ENCODE data around the gene COL20A1. TPM values are rescaled to one million over a fixed set of nuclear protein-coding genes. Genes with fewer than 3 reads are reported as not detected.

COL20A1 gene
- total and polyA plus RNA-seq, 8 donors: 0.53 to 2.4 TPM; not detected in 6

DNA sequence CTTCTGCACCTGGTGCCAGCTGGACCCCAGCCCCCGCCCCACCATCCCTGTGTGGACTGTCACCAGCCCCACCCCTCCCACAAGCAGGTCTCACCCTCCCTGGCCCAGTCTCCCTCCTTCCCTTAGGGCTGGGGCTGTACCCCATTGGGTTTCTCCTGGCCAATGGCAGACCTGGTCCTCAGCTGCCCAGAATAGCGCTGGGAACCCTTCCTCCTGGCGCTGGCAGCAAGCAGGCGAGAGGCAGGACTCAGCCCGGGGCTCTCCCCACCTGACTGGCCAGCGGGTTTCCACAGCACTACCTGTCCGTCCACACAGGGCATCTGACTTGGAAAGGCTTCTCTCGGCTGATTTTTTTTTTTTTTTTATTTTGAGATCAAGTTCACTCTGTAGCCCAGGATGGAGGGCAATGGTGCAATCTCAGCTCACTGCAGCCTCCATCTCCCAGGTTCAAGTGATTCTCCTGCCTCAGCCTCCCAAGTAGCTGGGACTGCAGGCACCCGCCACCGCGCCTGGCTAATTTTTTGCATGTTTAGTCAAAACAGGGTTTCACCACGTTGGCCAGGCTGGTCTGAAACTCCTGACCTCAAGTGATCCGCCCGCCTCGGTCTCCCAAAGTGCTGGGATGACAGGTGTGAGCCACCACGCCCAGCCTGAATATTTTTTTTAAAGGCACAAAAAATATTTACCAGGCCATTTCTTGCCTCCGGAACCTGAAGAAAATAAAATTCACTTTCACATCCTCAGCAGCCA is 89.7 kb downstream of the COL20A1 start:
- Histone ChIP-seq H3K36me3 (no peaks in the 10 kb centered on the region), H3K27ac (no peak overlapping the region), H3K4me1 (peaks cover 0 to 5% (median 0%) of the 10 kb centered on the region in 4 donors), H3K9me3 (peaks cover 6 to 20% (median 17%) of the 10 kb centered on the region in 4 donors), H3K27me3 (peaks cover 7 to 71% (median 50%) of the 10 kb centered on the region in 3 donors), H3K4me3 (no peak overlapping the region)
- DNase-seq: no peak
- TF ChIP-seq, protein P1, sequence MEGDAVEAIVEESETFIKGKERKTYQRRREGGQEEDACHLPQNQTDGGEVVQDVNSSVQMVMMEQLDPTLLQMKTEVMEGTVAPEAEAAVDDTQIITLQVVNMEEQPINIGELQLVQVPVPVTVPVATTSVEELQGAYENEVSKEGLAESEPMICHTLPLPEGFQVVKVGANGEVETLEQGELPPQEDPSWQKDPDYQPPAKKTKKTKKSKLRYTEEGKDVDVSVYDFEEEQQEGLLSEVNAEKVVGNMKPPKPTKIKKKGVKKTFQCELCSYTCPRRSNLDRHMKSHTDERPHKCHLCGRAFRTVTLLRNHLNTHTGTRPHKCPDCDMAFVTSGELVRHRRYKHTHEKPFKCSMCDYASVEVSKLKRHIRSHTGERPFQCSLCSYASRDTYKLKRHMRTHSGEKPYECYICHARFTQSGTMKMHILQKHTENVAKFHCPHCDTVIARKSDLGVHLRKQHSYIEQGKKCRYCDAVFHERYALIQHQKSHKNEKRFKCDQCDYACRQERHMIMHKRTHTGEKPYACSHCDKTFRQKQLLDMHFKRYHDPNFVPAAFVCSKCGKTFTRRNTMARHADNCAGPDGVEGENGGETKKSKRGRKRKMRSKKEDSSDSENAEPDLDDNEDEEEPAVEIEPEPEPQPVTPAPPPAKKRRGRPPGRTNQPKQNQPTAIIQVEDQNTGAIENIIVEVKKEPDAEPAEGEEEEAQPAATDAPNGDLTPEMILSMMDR (IDR thresholded peaks at IDR 0.05): no peak
- intact Hi-C loops (cut with DNase I; ENCODE audit: low total_unique reads): loop anchor here (5.0 kb wide), 1 partner anchor 75 kb away; no protein-coding TSS in a partner anchor
- 53 to 65% (median 64%) methylated on average over 17 of the region's 17 CpGs for WGBS, 5 donors

DNA sequence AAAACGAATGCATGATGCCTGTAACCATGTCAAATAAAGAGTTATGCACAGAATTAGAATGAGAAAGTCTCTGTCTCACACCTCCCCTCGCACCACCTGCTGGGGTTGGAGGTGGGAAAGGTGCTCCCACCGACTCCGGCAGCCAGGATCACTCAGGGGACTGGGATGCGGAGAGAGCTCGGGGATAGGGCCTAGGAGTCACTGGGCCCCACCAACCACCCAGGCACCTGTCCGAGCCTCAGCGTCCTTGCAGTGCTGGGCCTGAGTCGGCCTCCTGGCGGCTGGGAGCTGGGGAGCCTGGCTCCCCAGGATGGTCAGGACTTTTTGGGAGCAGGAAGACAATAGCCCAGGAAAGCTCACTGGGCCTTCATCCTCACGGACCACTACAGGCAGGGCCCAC is 90.6 kb downstream of the COL20A1 start:
- TF ChIP-seq, protein P1 (IDR thresholded peaks at IDR 0.05): no peak
- TF ChIP-seq EP300 (IDR thresholded peaks at IDR 0.05): no peak
- no peak for TF ChIP-seq POLR2AphosphoS5 (IDR thresholded peaks at IDR 0.05)
- TF ChIP-seq POLR2A (IDR thresholded peaks at IDR 0.05): no peak
- Histone ChIP-seq H3K4me1 (peaks cover 0 to 5% (median 0%) of the 10 kb centered on the region in 4 donors), H3K27ac (no peak overlapping the region), H3K36me3 (no peaks in the 10 kb centered on the region), H3K27me3 (peaks cover 4 to 63% (median 44%) of the 10 kb centered on the region in 3 donors), H3K4me3 (no peak overlapping the region), H3K9me3 (peaks cover 6 to 20% (median 17%) of the 10 kb centered on the region in 4 donors)
- 47 to 62% (median 56%) methylated on average over 7 to 11 of the region's 11 CpGs for WGBS, 5 donors
- intact Hi-C loops (cut with DNase I; ENCODE audit: low total_unique reads): loop anchor here (5.0 kb wide), 1 partner anchor 76 kb away; no protein-coding TSS in a partner anchor
- no peak for DNase-seq

DNA sequence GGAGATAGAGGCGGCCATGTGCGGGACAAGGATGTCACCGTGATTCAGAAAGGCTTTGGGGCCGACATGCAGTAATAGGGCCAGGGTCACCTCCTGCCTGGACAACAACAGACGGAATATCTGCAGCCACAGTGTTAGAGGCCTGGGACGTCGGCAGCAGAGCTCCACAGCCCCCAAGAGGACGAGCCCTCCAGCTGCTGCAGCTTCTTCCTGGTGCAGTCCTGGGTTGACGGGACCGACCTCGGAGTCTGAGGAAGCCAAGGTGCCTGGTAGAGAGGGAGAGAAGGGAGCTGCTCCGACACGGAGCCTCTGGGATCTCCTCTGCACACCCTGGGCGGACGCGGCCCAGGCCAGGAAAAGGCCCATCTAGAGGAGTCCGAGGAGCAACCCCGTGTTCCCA is 91.3 kb downstream of the COL20A1 start:
- DNase-seq: no peak
- intact Hi-C loops (cut with DNase I; ENCODE audit: low total_unique reads): loop anchor here (5.0 kb wide), 1 partner anchor 77 kb away; no protein-coding TSS in a partner anchor
- WGBS, 5 donors: 64 to 83% (median 75%) methylated on average over 15 to 18 of the region's 18 CpGs

More for the DNA sequence above, 91.3 kb downstream of the COL20A1 start:
- no peak overlapping the region for H3K4me3 ChIP-seq
- H3K27ac ChIP-seq: no peak overlapping the region
- peaks cover 6 to 20% (median 17%) of the 10 kb centered on the region in 4 donors for H3K9me3 ChIP-seq
- peaks cover 4 to 55% (median 38%) of the 10 kb centered on the region in 3 donors for H3K27me3 ChIP-seq
- no peak for TF ChIP-seq POLR2AphosphoS5 (IDR thresholded peaks at IDR 0.05)
- H3K4me1 ChIP-seq: peaks cover 0 to 5% (median 0%) of the 10 kb centered on the region in 4 donors
- H3K36me3 ChIP-seq: no peaks in the 10 kb centered on the region

Small RNA genes within 50 kb of the gene (small RNA-seq; reads per million reads assigned to genes)
- 0 to 0.92 (median 0.43) reads per million in 4 donors for gene MIR4326
- gene RNU6-994P: 0 reads per million in 4 donors

Other genes with a start within 250 kb of the COL20A1 start
- gene YTHDF1, start 77.1 kb upstream of the COL20A1 start, total RNA-seq: 10 to 100 TPM; 20.4 to 41.1 (median 33.3) TPM
- 10 to 100 TPM; 17.8 to 19.4 (median 19.3) TPM for gene YTHDF1, start 77.1 kb upstream of the COL20A1 start, polyA plus RNA-seq
- not detected for gene BIRC7, start 57.3 kb upstream of the COL20A1 start, total RNA-seq
- not detected for gene BIRC7, start 57.3 kb upstream of the COL20A1 start, polyA plus RNA-seq
- gene NKAIN4, start 38.7 kb upstream of the COL20A1 start, total RNA-seq: 1 to 10 TPM in 1 of 5 donors, not detected in 4; 4.4 TPM
- gene NKAIN4, start 38.7 kb upstream of the COL20A1 start, polyA plus RNA-seq: 1 to 10 TPM in 1 of 3 donors, under 1 TPM in 1, not detected in 1; 0.28 to 1.2 TPM
- gene ARFGAP1, start 20.4 kb upstream of the COL20A1 start, total RNA-seq: 100 to 1,000 TPM in 3 of 5 donors, 10 to 100 TPM in 2; 51.3 to 146 (median 100) TPM
- gene ARFGAP1, start 20.4 kb upstream of the COL20A1 start, polyA plus RNA-seq: 10 to 100 TPM; 51.5 to 53.2 (median 51.5) TPM
- under 1 TPM in 1 of 5 donors, not detected in 4; under 0.01 TPM for gene CHRNA4, start 68.2 kb downstream of the COL20A1 start, total RNA-seq
- gene CHRNA4, start 68.2 kb downstream of the COL20A1 start, polyA plus RNA-seq: under 1 TPM in 1 of 3 donors, not detected in 2; 0.15 TPM
- gene KCNQ2, start 179.5 kb downstream of the COL20A1 start, total RNA-seq: 1 to 10 TPM in 1 of 5 donors, not detected in 4; 2.2 TPM
- under 1 TPM in 2 of 3 donors, not detected in 1; 0.03 to 0.25 TPM for gene KCNQ2, start 179.5 kb downstream of the COL20A1 start, polyA plus RNA-seq
- gene EEF1A2, start 205.9 kb downstream of the COL20A1 start, total RNA-seq: 10 to 100 TPM in 2 of 5 donors, 1 to 10 TPM in 1, under 1 TPM in 1, not detected in 1; 0.58 to 64.8 (median 16.7) TPM
- 10 to 100 TPM in 2 of 3 donors, 1 to 10 TPM in 1; 4.6 to 53.0 (median 25.0) TPM for gene EEF1A2, start 205.9 kb downstream of the COL20A1 start, polyA plus RNA-seq
- gene PPDPF, start 227.6 kb downstream of the COL20A1 start, total RNA-seq: 100 to 1,000 TPM in 2 of 5 donors, 10 to 100 TPM in 2, 1 to 10 TPM in 1; 1.8 to 213 (median 84.8) TPM
- gene PPDPF, start 227.6 kb downstream of the COL20A1 start, polyA plus RNA-seq: 100 to 1,000 TPM; 570 to 756 (median 749) TPM
- 10 to 100 TPM; 10.3 to 98.5 (median 22.2) TPM for gene PTK6, start 244.2 kb downstream of the COL20A1 start, total RNA-seq
- gene PTK6, start 244.2 kb downstream of the COL20A1 start, polyA plus RNA-seq: 10 to 100 TPM in 2 of 3 donors, 1 to 10 TPM in 1; 7.7 to 32.5 (median 23.6) TPM

Data from stomach (tissue), 9 donors.